Astrocyte of the cerebellum (primary cell): ENCODE measurements around the gene PXDN.

Source experiments
- DNase-seq: peaks from one replicate; pipeline ENCODE4 v3.0.0-alpha.2; 2011; ENCODE audit warnings: low read depth
- H3K4me3 ChIP-seq: 2 replicates; pipeline ENCODE4 v1.5.1; 2011; ENCODE audit warnings: mild to moderate bottlenecking, low read depth, low read length, moderate library complexity
- CTCF ChIP-seq: IDR thresholded peaks from 2 replicates; pipeline ENCODE4 v1.5.1; 2012; ENCODE audit warnings: low read length, low read depth, moderate library complexity, mild to moderate bottlenecking; ENCODE audit errors: missing control alignments
- in situ Hi-C: cut with HindIII; loops from 2 replicates; pipeline ENCODE4 v1.10.0; 2017; ENCODE audit warnings: low sequenced_read_pairs

PXDN gene

GRCh38 chr2:1648241-1649102, 95.8 kb downstream of the PXDN start:
- no peak for TF ChIP-seq CTCF
- no peak overlapping the region for H3K4me3 ChIP-seq
- in situ Hi-C loops: no loop called here
- no peak for DNase-seq

- no peak overlapping the region for H3K4me3 ChIP-seq
- TF ChIP-seq CTCF: no peak
- DNase-seq: no peak
- in situ Hi-C loops: no loop called here
Observed at GRCh38 chr2:1647417-1648240, 96.7 kb downstream of the PXDN start.

- TF ChIP-seq CTCF: no peak
- no peak for DNase-seq
- in situ Hi-C loops: no loop called here
- H3K4me3 ChIP-seq: no peak overlapping the region
Observed at GRCh38 chr2:1645761-1646476, 98.4 kb downstream of the PXDN start.

- no peak for TF ChIP-seq CTCF
- in situ Hi-C loops: no loop called here
- DNase-seq: no peak
- no peak overlapping the region for H3K4me3 ChIP-seq
Observed at GRCh38 chr2:1644427-1644826, 99.9 kb downstream of the PXDN start.

GRCh38 chr2:1642993-1643619, 101.2 kb downstream of the PXDN start:
- H3K4me3 ChIP-seq: no peak overlapping the region
- no peak for DNase-seq
- no peak for TF ChIP-seq CTCF
- in situ Hi-C loops: no loop called here
